Middle frontal gyrus (tissue), 1 donor: ENCODE data around the gene RAB24.
"Not testable (repeated sequence)": the region's sequence is repeated elsewhere in the genome, so short reads cannot be mapped to it uniquely, and the experiment has no call there.

Experiments
- DNase-seq: peaks from one replicate; pipeline ENCODE4 v3.0.0-alpha.2; 2015; ENCODE audit warnings: low spot score; ENCODE audit errors: extremely low spot score

RAB24 gene

GRCh38 chr5:177311723-177312648, 8.5 kb upstream of the RAB24 start, which contains the start of gene MXD3:
Gene MXD3, minus strand, starts transcription at chr5:177311898. Its CDS starts 68 bp downstream, at chr5:177311830.
- DNase-seq, result peak; percentile 91

- DNase-seq, result no peak
Measured at GRCh38 chr5:177311392-177311722, 7.8 kb upstream of the RAB24 start.

GRCh38 chr5:177310757-177311391, 7.4 kb upstream of the RAB24 start:
- DNase-seq, result no peak

GRCh38 chr5:177310332-177310731, 6.8 kb upstream of the RAB24 start:
- no peak for DNase-seq

- no peak for DNase-seq
Measured at GRCh38 chr5:177309351-177310191, 6.1 kb upstream of the RAB24 start.

- no peak for DNase-seq
Measured at GRCh38 chr5:177308740-177309139, 5.2 kb upstream of the RAB24 start.

GRCh38 chr5:177307544-177308363, 4.2 kb upstream of the RAB24 start:
- DNase-seq, result no peak

GRCh38 chr5:177306674-177307543, 3.4 kb upstream of the RAB24 start:
- no peak for DNase-seq

- DNase-seq, result not testable (repeated sequence)
Measured at GRCh38 chr5:177306103-177306640, 2.7 kb upstream of the RAB24 start.

- DNase-seq, result no peak
Measured at GRCh38 chr5:177304392-177305119, 1.0 kb upstream of the RAB24 start.

- no peak for DNase-seq
Measured at GRCh38 chr5:177303925-177304391, 439 bp upstream of the RAB24 start.

GRCh38 chr5:177302354-177303110, 987 bp downstream of the RAB24 start:
- no peak for DNase-seq

- DNase-seq, result no peak
Measured at GRCh38 chr5:177301503-177302165, 1.9 kb downstream of the RAB24 start.

- no peak for DNase-seq
Measured at GRCh38 chr5:177300951-177301350, 2.6 kb downstream of the RAB24 start.

GRCh38 chr5:177300236-177300880, 3.2 kb downstream of the RAB24 start:
- DNase-seq, result no peak

- DNase-seq, result no peak
Measured at GRCh38 chr5:177299697-177300096, 3.8 kb downstream of the RAB24 start.

GRCh38 chr5:177297922-177298321, 5.6 kb downstream of the RAB24 start:
- no peak for DNase-seq
